Measurements from ENCODE around the gene CRB1. TPM values are rescaled to one million over a fixed set of nuclear protein-coding genes. Genes with fewer than 3 reads are reported as not detected.

Gene CRB1
- total RNA-seq, 4 donors from 2014 or later: not detected

DNA sequence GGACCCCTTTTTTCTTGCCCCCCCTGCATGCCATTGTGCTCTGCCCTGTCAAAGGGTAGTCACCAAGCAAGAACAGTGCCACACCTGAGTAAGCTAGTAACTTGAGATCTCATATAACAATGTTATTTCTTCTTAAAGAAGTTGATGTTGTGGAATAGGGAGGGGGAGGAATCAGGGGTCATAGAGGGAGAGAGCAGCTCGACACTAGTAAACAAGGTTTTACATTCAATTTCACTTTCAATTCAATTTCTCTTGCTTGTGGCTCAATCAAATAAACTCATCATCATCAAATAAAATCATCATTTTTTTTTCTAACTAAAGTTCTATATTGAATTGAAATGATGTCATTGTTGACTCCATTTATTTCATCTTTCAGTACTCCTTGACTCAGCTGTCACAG is 106.4 kb downstream of the CRB1 start:
- Histone ChIP-seq H3K27ac (no peak overlapping the region), H3K4me3 (no peak overlapping the region)

DNA sequence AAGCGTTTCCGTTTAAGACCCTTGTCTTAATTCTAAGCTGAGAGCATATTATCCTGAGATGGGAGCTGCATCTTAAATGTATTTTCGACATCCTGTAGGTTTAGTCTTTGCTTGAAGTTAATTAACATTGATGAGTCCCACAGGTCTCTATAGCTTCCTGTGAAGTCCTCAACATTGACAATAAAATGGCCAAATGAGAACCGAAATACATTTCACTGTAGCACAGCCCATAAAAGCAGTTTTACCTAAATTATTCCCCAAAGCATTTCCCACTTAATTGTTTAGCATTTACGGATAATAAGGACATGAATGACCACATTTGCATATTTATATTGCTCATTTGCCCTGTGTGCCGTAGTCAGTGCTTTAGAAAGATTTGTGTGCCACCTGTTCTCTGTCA is 116.4 kb downstream of the CRB1 start:
- Histone ChIP-seq H3K27me3 (no peaks in the 10 kb centered on the region), H3K36me3 (no peaks in the 10 kb centered on the region), H3K4me1 (no peaks in the 10 kb centered on the region), H3K9me3 (no peaks in the 10 kb centered on the region), H3K27ac (no peak overlapping the region), H3K4me3 (no peak overlapping the region)
- DNase-seq: no peak
- TF ChIP-seq POLR2A (IDR thresholded peaks at IDR 0.05): no peak
- TF ChIP-seq, protein P1, sequence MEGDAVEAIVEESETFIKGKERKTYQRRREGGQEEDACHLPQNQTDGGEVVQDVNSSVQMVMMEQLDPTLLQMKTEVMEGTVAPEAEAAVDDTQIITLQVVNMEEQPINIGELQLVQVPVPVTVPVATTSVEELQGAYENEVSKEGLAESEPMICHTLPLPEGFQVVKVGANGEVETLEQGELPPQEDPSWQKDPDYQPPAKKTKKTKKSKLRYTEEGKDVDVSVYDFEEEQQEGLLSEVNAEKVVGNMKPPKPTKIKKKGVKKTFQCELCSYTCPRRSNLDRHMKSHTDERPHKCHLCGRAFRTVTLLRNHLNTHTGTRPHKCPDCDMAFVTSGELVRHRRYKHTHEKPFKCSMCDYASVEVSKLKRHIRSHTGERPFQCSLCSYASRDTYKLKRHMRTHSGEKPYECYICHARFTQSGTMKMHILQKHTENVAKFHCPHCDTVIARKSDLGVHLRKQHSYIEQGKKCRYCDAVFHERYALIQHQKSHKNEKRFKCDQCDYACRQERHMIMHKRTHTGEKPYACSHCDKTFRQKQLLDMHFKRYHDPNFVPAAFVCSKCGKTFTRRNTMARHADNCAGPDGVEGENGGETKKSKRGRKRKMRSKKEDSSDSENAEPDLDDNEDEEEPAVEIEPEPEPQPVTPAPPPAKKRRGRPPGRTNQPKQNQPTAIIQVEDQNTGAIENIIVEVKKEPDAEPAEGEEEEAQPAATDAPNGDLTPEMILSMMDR (IDR thresholded peaks at IDR 0.05): no peak

More for the DNA sequence above, 106.4 kb downstream of the CRB1 start:
- no peaks in the 10 kb centered on the region for H3K27me3 ChIP-seq
- H3K36me3 ChIP-seq: no peaks in the 10 kb centered on the region
- no peak for DNase-seq
- H3K4me1 ChIP-seq: no peaks in the 10 kb centered on the region
- TF ChIP-seq, protein P1 (IDR thresholded peaks at IDR 0.05): no peak
- TF ChIP-seq POLR2A (IDR thresholded peaks at IDR 0.05): no peak
- no peaks in the 10 kb centered on the region for H3K9me3 ChIP-seq

DNA sequence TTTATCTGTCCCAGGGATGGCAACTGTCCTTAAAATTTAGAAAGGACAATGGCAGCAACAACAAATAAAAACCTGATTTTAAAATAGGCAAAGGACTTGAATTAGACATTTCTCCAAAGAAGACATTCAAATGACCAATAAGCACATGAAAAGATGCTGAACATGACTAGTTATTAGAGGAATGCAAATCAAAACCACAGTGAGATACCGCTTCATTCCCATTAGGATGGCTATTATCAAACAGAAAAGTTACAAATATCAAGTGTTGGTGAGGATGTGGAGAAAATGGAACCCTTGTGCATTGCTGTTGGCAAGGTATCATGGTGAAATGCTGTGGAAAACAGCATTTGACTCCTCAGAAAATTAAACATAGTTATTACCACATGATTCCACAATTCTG is 120.7 kb downstream of the CRB1 start:
- DNase-seq: no peak
- Histone ChIP-seq H3K36me3 (no peaks in the 10 kb centered on the region), H3K27ac (no peak overlapping the region), H3K27me3 (no peaks in the 10 kb centered on the region), H3K9me3 (no peaks in the 10 kb centered on the region), H3K4me3 (no peak overlapping the region), H3K4me1 (no peaks in the 10 kb centered on the region)
- TF ChIP-seq POLR2A (IDR thresholded peaks at IDR 0.05): no peak
- TF ChIP-seq, protein P1 (IDR thresholded peaks at IDR 0.05): no peak

DNA sequence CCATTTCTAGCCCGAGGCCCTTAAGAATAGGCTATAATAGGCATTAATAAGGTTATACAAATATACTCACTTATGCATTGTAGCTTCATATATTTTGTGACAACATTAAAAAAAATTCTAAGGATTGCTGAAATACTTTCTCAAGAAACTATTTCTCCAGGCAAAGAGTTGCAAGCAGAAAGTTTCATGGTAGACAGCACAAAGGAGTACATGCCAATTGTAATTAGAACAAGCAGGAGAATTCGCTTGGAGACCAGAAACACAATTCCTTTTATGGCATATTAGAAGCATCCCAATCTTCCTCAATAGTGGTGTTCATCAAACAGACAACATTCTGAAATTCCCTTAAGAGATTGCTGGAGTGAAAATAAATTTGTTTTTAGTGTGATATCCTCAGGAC is 122.8 kb downstream of the CRB1 start:
- H3K9me3 ChIP-seq: no peaks in the 10 kb centered on the region

DNA sequence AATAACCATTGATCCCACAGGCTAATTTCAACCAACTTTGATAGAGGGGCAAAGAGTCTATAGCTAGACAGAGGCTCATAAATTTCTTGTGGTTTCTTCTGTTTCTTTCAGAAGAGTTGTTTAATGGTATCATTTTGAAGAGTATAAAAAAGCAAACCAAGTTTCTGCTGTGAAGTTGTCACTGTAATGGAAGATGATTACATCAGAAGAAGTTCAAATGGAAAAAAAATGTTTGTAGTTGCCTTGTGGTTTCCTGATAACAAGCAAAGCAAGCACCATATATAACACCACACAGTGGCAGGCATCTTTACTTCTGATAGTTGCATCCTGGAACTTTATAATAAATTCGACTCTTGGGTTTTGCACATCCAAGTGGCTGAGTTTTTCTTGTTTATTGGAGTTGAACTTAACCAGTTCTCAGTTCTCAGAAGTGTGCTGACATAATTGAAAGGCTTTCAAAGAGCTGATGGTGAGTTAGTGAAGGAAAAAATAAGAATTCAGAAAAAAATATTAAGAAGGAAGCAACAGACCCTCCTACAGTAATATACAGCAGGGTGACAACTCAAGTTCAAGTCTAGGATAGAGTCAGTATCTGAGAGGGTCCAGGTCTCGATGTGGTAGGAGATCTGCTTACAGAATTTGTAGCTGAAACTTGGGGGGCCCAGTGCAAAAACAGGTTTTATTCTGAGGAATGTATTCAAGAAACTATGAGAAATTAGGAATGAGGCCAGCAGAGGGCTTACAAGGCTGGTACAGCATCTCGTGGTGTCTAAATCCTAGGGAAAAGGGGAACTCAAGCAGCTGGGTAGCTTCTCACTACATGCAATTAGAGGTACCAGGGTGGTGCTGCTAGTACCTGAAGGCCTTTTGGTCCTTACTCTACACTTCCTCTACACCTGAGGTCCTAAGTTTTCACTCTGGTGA is 123.5 kb downstream of the CRB1 start:
- Histone ChIP-seq H3K9me3 (no peaks in the 10 kb centered on the region), H3K4me1 (no peaks in the 10 kb centered on the region), H3K4me3 (no peak overlapping the region), H3K27me3 (no peaks in the 10 kb centered on the region), H3K36me3 (no peaks in the 10 kb centered on the region), H3K27ac (no peak overlapping the region)
- no peak for DNase-seq
- no peak for TF ChIP-seq POLR2A (IDR thresholded peaks at IDR 0.05)
- TF ChIP-seq, protein P1 (IDR thresholded peaks at IDR 0.05): no peak

More for the DNA sequence above, 122.8 kb downstream of the CRB1 start:
- H3K27ac ChIP-seq: no peak overlapping the region
- TF ChIP-seq POLR2A (IDR thresholded peaks at IDR 0.05): no peak
- TF ChIP-seq, protein P1 (IDR thresholded peaks at IDR 0.05): no peak
- H3K36me3 ChIP-seq: no peaks in the 10 kb centered on the region
- H3K27me3 ChIP-seq: no peaks in the 10 kb centered on the region
- no peak for DNase-seq
- H3K4me1 ChIP-seq: no peaks in the 10 kb centered on the region
- no peak overlapping the region for H3K4me3 ChIP-seq
